Endothelial cell of umbilical vein (primary cell): ENCODE data around the gene ARHGEF6. TPM values are rescaled to one million over a fixed set of nuclear protein-coding genes. Genes with fewer than 3 reads are reported as not detected.

Experiments used
- BruUV-seq: library from RNA; stranded (reverse); fragments of 400-500 nt; replicated peaks from 2 replicates; lab custom pipeline; 2021; lab: Mats Ljungman, UMichigan
- CTCF ChIA-PET: fragments of 300-600, 350-600 bp; sonication (Branson Sonifier 250); formaldehyde crosslinking; loops from one replicate; lab custom pipeline; 2021; ENCODE audit warnings: antibody characterized with exemption, inconsistent platforms; lab: Charles Lee
- POLR2A ChIA-PET: fragments of 300-600, 350-600 bp; sonication (Branson Sonifier 250); formaldehyde crosslinking; loops from one replicate; lab custom pipeline; 2021; ENCODE audit warnings: antibody characterized with exemption, inconsistent platforms; lab: Charles Lee
- DNase-seq: peaks from one replicate; pipeline ENCODE4 v3.0.0-alpha.2; 2011; ENCODE audit warnings: low read depth, low spot score
- FAIRE-seq: peaks from 2 replicates; lab custom pipeline; 2011; peaks lifted over from hg19 to GRCh38; lab: Jason Lieb, UNC
- H2AFZ ChIP-seq: 2 replicates; pipeline ENCODE4 v1.6.0; 2012; ENCODE audit warnings: low read depth, low read length, control low read depth, inconsistent platforms
- H3K27ac ChIP-seq: 2 replicates; pipeline ENCODE4 v1.5.1; 2011; ENCODE audit warnings: low read depth, mild to moderate bottlenecking, control low read depth, low read length, moderate library complexity; ENCODE audit not compliant: insufficient read depth
- H3K27me3 ChIP-seq, 2 experiments: 2 replicates each; pipeline versions ENCODE4 v1.6.0 to v1.6.1; 2011; ENCODE audit warnings: low read length in 2 of 2, mixed read lengths in 1 of 2; ENCODE audit not compliant: control insufficient read depth in 2 of 2, insufficient read depth in 2 of 2
- H3K36me3 ChIP-seq, 2 experiments: 2 replicates in 1 of 2; 3 replicates in 1 of 2; pipeline ENCODE4 v1.5.1; 2011; ENCODE audit warnings: low read length in 2 of 2, mild to moderate bottlenecking in 1 of 2, moderate library complexity in 1 of 2; ENCODE audit not compliant: control insufficient read depth in 2 of 2, insufficient read depth in 2 of 2; ENCODE audit errors: extremely low read depth in 1 of 2
- H3K4me1 ChIP-seq: 3 replicates; pipeline ENCODE4 v1.5.1; 2011; ENCODE audit warnings: mild to moderate bottlenecking, low read length; ENCODE audit not compliant: control insufficient read depth, insufficient read depth; ENCODE audit errors: extremely low read depth
- H3K4me2 ChIP-seq: 2 replicates; pipeline ENCODE4 v1.6.1; 2011; ENCODE audit warnings: low read length, control low read depth, mixed read lengths; ENCODE audit not compliant: insufficient read depth
- H3K4me3 ChIP-seq, 3 experiments: fragments of 200-600 bp in 1 of 3; sonication (generic), shearing (Covaris generic) in 1 of 3; replicated peaks in 1 of 3; 2 replicates each; pipeline ENCODE4 v1.5.1; 2011 to 2016; ENCODE audit warnings: control low read depth in 3 of 3, low read length in 3 of 3, mild to moderate bottlenecking in 2 of 3, inconsistent platforms in 1 of 3, low read depth in 1 of 3, moderate library complexity in 1 of 3; ENCODE audit not compliant: insufficient read depth in 1 of 3
- H3K79me2 ChIP-seq: 2 replicates; pipeline ENCODE4 v1.6.0; 2012; ENCODE audit warnings: low read length, inconsistent platforms; ENCODE audit not compliant: control insufficient read depth, insufficient read depth
- H3K9ac ChIP-seq: replicated peaks from 2 replicates; pipeline ENCODE3; 2011; ENCODE audit warnings: low read length, control low read depth; ENCODE audit not compliant: insufficient read depth; ENCODE audit errors: extremely low read depth
- H3K9me1 ChIP-seq: replicated peaks from 3 replicates; pipeline ENCODE4 v1.6.0; 2011; ENCODE audit warnings: mild to moderate bottlenecking, low read length; ENCODE audit not compliant: control insufficient read depth, insufficient read depth; ENCODE audit errors: extremely low read depth
- H3K9me3 ChIP-seq: replicated peaks from 2 replicates; pipeline ENCODE4 v1.5.1; 2012; ENCODE audit warnings: low read length, inconsistent platforms; ENCODE audit not compliant: control insufficient read depth, insufficient read depth
- H4K20me1 ChIP-seq: replicated peaks from 2 replicates; pipeline ENCODE3; 2011; ENCODE audit warnings: mild to moderate bottlenecking, low read length; ENCODE audit not compliant: control insufficient read depth, insufficient read depth; ENCODE audit errors: extremely low read depth
- EZH2 ChIP-seq: IDR thresholded peaks from 2 replicates; pipeline ENCODE4 v1.6.1; 2012; ENCODE audit warnings: borderline replicate concordance, low read depth, mild to moderate bottlenecking, moderate library complexity, low read length, inconsistent platforms; ENCODE audit not compliant: severe bottlenecking
- FOS ChIP-seq: IDR thresholded peaks from 2 replicates; pipeline ENCODE4 v1.6.1; 2011; ENCODE audit warnings: mild to moderate bottlenecking, low read length, moderate library complexity, borderline replicate concordance; ENCODE audit not compliant: insufficient read depth
- GATA2 ChIP-seq: IDR thresholded peaks from 2 replicates; pipeline ENCODE4 v1.7.0; 2011; ENCODE audit warnings: low read depth, mild to moderate bottlenecking, moderate library complexity, mixed read lengths, low read length; ENCODE audit not compliant: insufficient read length, insufficient read depth
- JUN ChIP-seq: IDR thresholded peaks from 2 replicates; pipeline ENCODE4 v1.6.1; 2011; ENCODE audit warnings: borderline replicate concordance, low read depth; ENCODE audit not compliant: insufficient read length, insufficient read depth
- MYC ChIP-seq: IDR thresholded peaks from one replicate; pipeline ENCODE4 v1.6.1; 2011; ENCODE audit warnings: mild to moderate bottlenecking, low read depth, low read length
- POLR2AphosphoS5 ChIP-seq: IDR thresholded peaks from 2 replicates; pipeline ENCODE4 v1.6.1; 2012; ENCODE audit warnings: low read depth, mild to moderate bottlenecking, control low read depth, low read length, moderate library complexity; ENCODE audit not compliant: insufficient read depth
- dilution Hi-C: fragments of 300-500 bp; cut with MboI; formaldehyde crosslinking; loops from one replicate; pipeline ENCODE4 v1.15.0; 2019; ENCODE audit warnings: low sequenced_read_pairs; ENCODE audit not compliant: extremely low pct_ligation_motif_present
- intact Hi-C: fragments of 100-400 bp; cut with micrococcal nuclease; formaldehyde crosslinking; loops from one replicate; pipeline ENCODE4 v1.10.0; 2022
- polyA plus RNA-seq, 4 experiments: library from polyadenylated mRNA; depleted of rRNA in 3 of 4; stranded (reverse) in 3 of 4; unstranded in 1 of 4; fragments of >200 nt; gene quantifications; 2 replicates each; pipeline versions ENCODE4 v1.2.1 to v1.2.3, GENCODE V29; 2011 to 2012; ENCODE audit warnings: missing spikeins in 1 of 4
- total RNA-seq: library from RNA; stranded (reverse); gene quantifications from 2 replicates; pipeline ENCODE4 v1.2.3, GENCODE V29; 2021
- TF ChIP-seq, protein P1 (sequence below), 2 donors: IDR thresholded peaks; 1 replicate in 1 of 2; 2 replicates in 1 of 2; pipeline ENCODE4 v1.5.1; 2011; ENCODE audit warnings: low read length in 2 of 2, mild to moderate bottlenecking in 2 of 2, moderate library complexity in 2 of 2, control low read depth in 1 of 2, inconsistent platforms in 1 of 2, low read depth in 1 of 2; ENCODE audit not compliant: insufficient read depth in 1 of 2; ENCODE audit errors: extremely low read depth in 1 of 2
- TF ChIP-seq, protein P2 (sequence below): IDR thresholded peaks from 2 replicates; pipeline ENCODE4 v1.6.1; 2011; ENCODE audit not compliant: insufficient read depth, insufficient read length

ARHGEF6 gene
- total and polyA plus RNA-seq, 2 donors (not counting 3 experiments of a cell fraction or from before 2014, with no cell fraction given): 4.9 to 6.4 TPM

DNA sequence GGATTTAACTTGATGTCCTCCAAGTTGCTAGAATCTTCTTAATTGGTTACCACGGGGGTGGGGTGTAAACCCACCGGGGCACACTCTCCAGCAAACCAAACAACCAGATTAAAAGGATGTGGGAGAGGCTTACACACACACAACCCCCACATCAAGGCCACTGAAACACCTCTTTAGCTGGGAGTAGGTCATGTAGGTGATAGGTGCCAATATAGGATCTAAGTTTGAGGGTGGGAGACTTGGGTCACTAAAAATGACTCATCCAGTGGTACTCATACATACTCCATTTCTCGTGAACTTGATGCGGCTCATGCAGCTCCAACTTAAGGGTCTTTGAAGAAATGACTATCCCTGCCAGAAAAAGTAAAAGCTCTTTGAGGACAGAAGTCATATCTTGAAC, 153.3 kb downstream of the ARHGEF6 start:
- Histone ChIP-seq H4K20me1 (no peaks in the 10 kb centered on the region), H3K27me3 (no peaks in the 10 kb centered on the region), H3K4me1 (no peaks in the 10 kb centered on the region), H3K9me3 (no peaks in the 10 kb centered on the region), H3K9me1 (no peaks in the 10 kb centered on the region), H3K4me3 (no peak overlapping the region), H2AFZ (no peak overlapping the region), H3K9ac (no peak overlapping the region), H3K27ac (no peak overlapping the region), H3K36me3 (no peaks in the 10 kb centered on the region), H3K79me2 (no peaks in the 10 kb centered on the region), H3K4me2 (no peak overlapping the region)
- no TSS peak for BruUV-seq
- no peak for TF ChIP-seq POLR2AphosphoS5
- no peak for TF ChIP-seq JUN
- TF ChIP-seq FOS: no peak
- TF ChIP-seq, protein P1, sequence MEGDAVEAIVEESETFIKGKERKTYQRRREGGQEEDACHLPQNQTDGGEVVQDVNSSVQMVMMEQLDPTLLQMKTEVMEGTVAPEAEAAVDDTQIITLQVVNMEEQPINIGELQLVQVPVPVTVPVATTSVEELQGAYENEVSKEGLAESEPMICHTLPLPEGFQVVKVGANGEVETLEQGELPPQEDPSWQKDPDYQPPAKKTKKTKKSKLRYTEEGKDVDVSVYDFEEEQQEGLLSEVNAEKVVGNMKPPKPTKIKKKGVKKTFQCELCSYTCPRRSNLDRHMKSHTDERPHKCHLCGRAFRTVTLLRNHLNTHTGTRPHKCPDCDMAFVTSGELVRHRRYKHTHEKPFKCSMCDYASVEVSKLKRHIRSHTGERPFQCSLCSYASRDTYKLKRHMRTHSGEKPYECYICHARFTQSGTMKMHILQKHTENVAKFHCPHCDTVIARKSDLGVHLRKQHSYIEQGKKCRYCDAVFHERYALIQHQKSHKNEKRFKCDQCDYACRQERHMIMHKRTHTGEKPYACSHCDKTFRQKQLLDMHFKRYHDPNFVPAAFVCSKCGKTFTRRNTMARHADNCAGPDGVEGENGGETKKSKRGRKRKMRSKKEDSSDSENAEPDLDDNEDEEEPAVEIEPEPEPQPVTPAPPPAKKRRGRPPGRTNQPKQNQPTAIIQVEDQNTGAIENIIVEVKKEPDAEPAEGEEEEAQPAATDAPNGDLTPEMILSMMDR (IDR thresholded peaks at IDR 0.05; ENCODE audit: extremely low read depth in 1 of 2, insufficient read depth in 1 of 2, low read depth in 1 of 2, low read length in 2 of 2): no peak
- no peak for TF ChIP-seq GATA2
- no peak for TF ChIP-seq MYC
- no peak for TF ChIP-seq EZH2
- TF ChIP-seq, protein P2, sequence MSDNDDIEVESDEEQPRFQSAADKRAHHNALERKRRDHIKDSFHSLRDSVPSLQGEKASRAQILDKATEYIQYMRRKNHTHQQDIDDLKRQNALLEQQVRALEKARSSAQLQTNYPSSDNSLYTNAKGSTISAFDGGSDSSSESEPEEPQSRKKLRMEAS: no peak
- ChIA-PET POLR2A (no interaction called here), CTCF (no interaction called here)
- DNase-seq: no peak
- intact Hi-C loops: no loop called here
- peak; percentile 53 for FAIRE-seq
- dilution Hi-C loops: no loop called here
